Stimulated activated naive B cell treated with anti-CD40 and anti-IgM and Interleukin-4, amounts not matched to agents 10 μg/mL and 1 μg/mL and 100 μg/mL, for 72 hours (primary cell): Measurements from ENCODE around the gene TSC22D3.

ENCODE experiments used
- ATAC-seq, 2 donors: fragments of 150-1000 bp; cut with Tn5 transposase; replicated peaks; 2 replicates each; pipeline ENCODE4 v1.10.0; 2021; ENCODE audit warnings: moderate library complexity in 1 of 2
- DNase-seq: peaks from one replicate; pipeline ENCODE4 v3.0.0; 2021
- H3K27ac Mint-ChIP-seq: one replicate; pipeline ENCODE4 v1.8.0; 2022; ENCODE audit warnings: mild to moderate bottlenecking, mixed read lengths
- H3K27me3 Mint-ChIP-seq, 2 donors: one replicate each; pipeline ENCODE4 v1.8.0; 2022; ENCODE audit warnings: mixed read lengths in 2 of 2
- H3K36me3 Mint-ChIP-seq, 2 donors: one replicate each; pipeline ENCODE4 v1.8.0; 2022; ENCODE audit warnings: mixed read lengths in 2 of 2, mild to moderate bottlenecking in 1 of 2
- H3K4me1 Mint-ChIP-seq, 2 donors: one replicate each; pipeline ENCODE4 v1.8.0; 2022; ENCODE audit warnings: mixed read lengths in 2 of 2, mild to moderate bottlenecking in 1 of 2
- H3K4me3 Mint-ChIP-seq, 2 donors: one replicate each; pipeline ENCODE4 v1.8.0; 2022; ENCODE audit warnings: mild to moderate bottlenecking in 2 of 2, mixed read lengths in 2 of 2, moderate library complexity in 1 of 2
- H3K9me3 Mint-ChIP-seq, 2 donors: one replicate each; pipeline ENCODE4 v1.8.0; 2022; ENCODE audit warnings: mixed read lengths in 2 of 2, mild to moderate bottlenecking in 1 of 2

The TSC22D3 gene

DNA sequence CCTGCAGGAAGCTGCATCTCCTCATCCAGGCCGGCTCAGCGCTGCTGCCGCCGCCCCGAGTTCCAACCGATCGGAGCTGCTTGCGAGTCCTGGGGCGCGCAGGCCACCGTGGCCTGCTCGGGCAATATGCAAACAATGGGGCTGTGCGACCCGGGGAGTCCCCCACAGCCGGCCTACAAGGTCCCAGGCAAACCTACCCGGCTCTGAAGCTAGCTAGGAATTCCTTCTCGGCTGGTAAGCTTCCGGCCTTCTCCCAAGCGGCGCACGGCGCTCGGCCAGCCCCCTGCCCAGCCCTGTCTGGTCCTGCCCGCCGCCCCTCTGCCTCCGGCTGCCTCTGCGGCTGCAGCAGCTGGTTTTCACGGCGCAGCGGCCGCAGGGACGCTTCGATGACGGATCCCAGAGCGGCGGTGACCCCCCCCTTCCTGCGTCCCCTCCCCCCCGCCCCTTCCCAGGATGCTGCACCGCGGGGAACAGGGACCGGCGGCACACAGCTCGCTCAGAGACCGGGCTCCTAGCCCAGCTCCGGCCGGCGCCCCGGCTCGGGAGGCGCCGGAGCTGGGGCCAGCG, 59.4 kb downstream of the TSC22D3 start:
- Mint-ChIP-seq H3K27ac (peak overlapping the region; percentile 95), H3K36me3 (peaks cover 0 to 5% of the 10 kb centered on the region in 2 donors), H3K9me3 (no peaks in the 10 kb centered on the region), H3K4me3 (peak overlapping the region; percentile 87 to 93), H3K27me3 (peaks cover 0 to 3% of the 10 kb centered on the region in 2 donors), H3K4me1 (peaks cover 29 to 81% of the 10 kb centered on the region in 2 donors)
- ATAC-seq (peak; percentile 24 to 29), DNase-seq (no peak)

DNA sequence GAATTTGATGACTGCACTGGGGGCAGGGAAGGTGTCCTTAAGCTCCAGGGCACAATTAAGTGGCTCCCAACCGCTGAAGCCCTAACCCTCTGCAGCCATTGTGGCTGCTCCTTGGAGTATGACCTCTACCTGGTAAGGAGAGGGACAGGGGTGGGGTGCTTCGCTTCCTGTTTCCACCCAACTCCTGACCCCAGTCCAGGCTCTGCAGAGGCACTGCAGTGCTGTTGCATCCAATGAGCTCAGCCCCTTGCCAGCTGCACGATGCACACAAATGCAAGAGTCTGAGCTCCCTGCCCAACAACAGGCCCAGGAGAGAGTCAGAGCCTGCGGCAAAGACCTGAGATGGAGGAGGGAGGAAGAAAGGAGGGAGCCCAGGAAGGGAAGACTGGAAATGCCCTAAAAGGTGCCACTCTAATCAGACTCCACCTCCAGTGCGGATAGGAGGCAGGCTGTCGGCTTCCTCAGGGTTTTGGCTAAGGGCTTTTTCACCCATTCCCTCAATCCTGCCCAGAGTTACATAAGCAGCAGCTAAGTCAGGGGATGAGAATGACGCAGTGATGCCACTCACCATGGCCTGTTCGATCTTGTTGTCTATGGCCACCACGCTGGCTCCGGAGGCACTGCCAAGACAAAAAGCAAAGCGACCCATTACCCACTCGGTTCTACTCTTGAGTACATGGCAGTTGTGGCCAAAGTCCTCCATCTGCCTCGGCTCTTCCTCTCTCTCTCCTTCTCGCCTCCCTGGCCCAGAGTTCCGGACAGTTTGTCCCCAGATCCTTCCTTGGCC, 60.1 kb downstream of the TSC22D3 start:
- Mint-ChIP-seq H3K36me3 (peaks cover 0 to 5% of the 10 kb centered on the region in 2 donors), H3K4me1 (peaks cover 33 to 87% of the 10 kb centered on the region in 2 donors)

DNA sequence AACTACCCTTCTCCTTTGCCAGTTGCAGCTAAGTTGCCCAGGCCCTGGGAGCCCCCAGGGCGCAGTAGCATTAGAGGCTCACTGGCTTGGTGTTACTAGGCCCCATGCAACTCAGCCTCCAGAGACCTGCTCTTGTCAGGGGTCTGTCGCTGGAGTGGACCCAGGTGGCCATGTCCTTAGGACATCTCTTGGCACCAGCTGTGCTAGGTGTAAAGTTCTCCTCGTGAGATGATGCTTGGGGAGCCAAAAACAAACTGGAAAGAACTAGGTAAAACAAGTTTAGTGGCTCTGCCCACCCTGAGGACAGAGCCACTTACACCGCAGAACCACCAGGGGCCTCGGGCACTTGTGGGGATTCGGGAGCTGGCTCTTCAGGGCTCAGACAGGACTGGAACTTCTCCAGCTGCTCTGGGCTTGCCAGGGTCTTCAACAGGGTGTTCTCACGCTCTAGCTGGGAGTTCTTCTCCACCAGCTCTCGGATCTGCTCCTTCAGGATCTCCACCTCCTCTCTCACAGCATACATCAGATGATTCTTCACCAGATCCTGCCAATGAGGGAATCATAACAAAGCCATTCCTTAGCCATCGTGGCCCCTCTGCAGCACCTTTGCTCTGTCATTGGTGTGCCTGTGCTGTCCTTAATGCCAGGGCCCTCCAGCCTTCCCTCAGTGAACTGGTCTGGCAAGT, 61.2 kb downstream of the TSC22D3 start:
- Mint-ChIP-seq H3K4me1 (peaks cover 30 to 82% of the 10 kb centered on the region in 2 donors), H3K36me3 (peaks cover 0 to 5% of the 10 kb centered on the region in 2 donors), H3K27me3 (peaks cover 0 to 3% of the 10 kb centered on the region in 2 donors), H3K9me3 (no peaks in the 10 kb centered on the region), H3K4me3 (no peak overlapping the region), H3K27ac (no peak overlapping the region)
- no peak for DNase-seq
- no peak for ATAC-seq

More for the DNA sequence above, 60.1 kb downstream of the TSC22D3 start:
- peak overlapping the region; percentile 87 to 93 for H3K4me3 Mint-ChIP-seq
- peak overlapping the region; percentile 95 for H3K27ac Mint-ChIP-seq
- peaks cover 0 to 3% of the 10 kb centered on the region in 2 donors for H3K27me3 Mint-ChIP-seq
- DNase-seq (no peak), ATAC-seq (no peak)
- H3K9me3 Mint-ChIP-seq, result no peaks in the 10 kb centered on the region

DNA sequence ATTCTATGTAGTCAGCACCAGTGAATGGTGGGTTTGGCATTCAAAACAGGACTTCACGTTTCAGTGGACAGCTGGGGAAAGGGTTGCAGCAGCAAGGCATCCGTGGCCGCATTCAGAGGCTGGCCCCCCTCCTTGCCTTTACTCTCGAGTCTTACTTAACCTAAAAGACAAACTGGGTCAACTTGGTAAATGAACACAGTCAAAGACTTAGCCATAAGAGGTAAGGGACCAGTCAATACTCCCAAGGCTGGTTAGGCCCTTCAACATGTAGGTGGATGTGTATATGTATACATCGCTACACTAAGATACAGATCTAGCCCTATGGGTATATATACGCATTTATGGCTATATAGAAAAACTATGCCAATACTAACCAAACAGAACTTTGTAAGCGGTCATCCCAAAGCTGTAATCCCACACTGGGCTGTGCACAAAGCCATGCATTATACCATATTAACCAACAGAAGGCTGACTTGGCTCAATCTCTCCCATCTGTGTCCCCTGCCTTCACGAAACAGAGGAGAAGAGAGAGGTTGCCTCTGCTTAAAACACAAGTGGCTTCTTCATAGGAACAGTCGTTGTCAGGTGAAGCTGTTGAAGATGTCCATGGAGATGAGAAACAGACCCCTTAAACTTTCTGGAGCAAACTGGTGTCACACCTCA, 61.9 kb downstream of the TSC22D3 start:
- Mint-ChIP-seq H3K27ac (no peak overlapping the region), H3K4me1 (peaks cover 30 to 79% of the 10 kb centered on the region in 2 donors), H3K36me3 (peaks cover 0 to 5% of the 10 kb centered on the region in 2 donors), H3K4me3 (no peak overlapping the region), H3K27me3 (peaks cover 0 to 3% of the 10 kb centered on the region in 2 donors), H3K9me3 (no peaks in the 10 kb centered on the region)
- no peak for DNase-seq
- no peak for ATAC-seq

DNA sequence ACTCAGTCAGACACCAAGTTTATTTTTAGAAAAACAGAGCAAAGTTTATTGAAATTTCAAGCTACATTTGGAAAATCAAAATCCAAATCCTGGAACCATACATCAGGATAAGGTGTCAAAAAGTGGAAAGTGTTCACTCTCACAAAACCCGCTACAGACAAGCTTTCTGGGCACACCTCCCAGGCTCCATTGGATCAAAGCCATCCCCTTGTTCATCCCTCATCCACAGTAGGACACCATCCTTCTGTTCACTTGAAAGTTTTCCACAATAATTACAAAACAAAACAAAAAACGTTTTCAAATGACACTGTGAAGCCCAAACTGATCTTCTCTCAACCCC, 62.4 kb downstream of the TSC22D3 start:
- peak overlapping the region; percentile 98 for H3K27ac Mint-ChIP-seq

DNA sequence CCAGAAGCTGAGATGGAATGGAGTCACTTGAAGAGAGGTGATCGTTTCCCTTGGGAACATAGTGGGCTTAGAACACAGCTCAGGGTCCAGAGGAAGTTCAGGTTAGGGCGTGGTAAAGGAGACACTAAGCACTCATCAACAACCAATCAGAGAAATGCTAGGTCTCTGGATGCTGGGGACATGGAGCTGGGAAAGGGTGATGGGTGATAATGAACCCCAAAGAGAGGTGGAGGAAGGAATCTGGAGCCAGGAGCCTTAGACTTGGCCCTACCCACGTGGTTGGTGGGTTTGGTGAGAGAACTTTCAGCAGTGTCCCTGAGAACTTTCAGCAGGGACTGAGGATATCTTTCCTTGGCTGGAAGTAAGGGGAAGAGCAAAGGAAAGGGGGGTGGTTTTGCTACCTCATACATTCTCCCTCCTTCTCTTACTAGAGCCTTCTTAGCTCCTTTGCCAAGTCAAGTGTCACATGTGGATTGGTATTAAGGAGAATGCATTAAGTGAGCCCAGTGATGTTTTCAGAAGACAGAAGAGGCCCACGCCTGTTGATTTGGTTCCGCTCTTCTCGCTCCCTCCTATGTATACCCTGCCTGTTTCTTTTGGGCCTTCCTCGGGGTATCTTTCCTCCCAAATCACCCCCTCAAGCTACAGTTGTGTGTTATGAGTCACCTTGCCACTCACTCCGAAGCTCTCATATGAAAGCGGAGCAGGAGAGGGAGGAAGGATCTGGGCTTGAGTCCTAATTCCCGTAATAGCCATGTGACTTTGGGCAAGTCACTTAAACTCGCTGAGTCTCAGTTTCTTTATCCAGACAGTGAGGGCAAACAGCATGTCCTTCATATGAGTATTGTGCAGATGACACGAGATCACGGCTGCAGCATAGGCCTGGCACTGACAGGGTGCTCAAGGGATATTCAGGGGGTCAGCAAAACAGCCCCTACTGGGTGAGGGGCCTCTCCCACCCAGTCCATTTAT, 63.1 kb downstream of the TSC22D3 start:
- H3K27me3 Mint-ChIP-seq, result peaks cover 0 to 3% of the 10 kb centered on the region in 2 donors
- H3K36me3 Mint-ChIP-seq, result peaks cover 0 to 5% of the 10 kb centered on the region in 2 donors
- H3K27ac Mint-ChIP-seq, result peak overlapping the region; percentile 98
- H3K4me3 Mint-ChIP-seq, result no peak overlapping the region
- ATAC-seq (no peak), DNase-seq (no peak)
- no peaks in the 10 kb centered on the region for H3K9me3 Mint-ChIP-seq
- H3K4me1 Mint-ChIP-seq, result peaks cover 27 to 70% of the 10 kb centered on the region in 2 donors

More for the DNA sequence above, 62.4 kb downstream of the TSC22D3 start:
- Mint-ChIP-seq H3K4me1 (peaks cover 29 to 76% of the 10 kb centered on the region in 2 donors), H3K36me3 (peaks cover 0 to 5% of the 10 kb centered on the region in 2 donors), H3K27me3 (peaks cover 0 to 3% of the 10 kb centered on the region in 2 donors), H3K4me3 (no peak overlapping the region), H3K9me3 (no peaks in the 10 kb centered on the region)
- no peak for DNase-seq
- no peak for ATAC-seq

DNA sequence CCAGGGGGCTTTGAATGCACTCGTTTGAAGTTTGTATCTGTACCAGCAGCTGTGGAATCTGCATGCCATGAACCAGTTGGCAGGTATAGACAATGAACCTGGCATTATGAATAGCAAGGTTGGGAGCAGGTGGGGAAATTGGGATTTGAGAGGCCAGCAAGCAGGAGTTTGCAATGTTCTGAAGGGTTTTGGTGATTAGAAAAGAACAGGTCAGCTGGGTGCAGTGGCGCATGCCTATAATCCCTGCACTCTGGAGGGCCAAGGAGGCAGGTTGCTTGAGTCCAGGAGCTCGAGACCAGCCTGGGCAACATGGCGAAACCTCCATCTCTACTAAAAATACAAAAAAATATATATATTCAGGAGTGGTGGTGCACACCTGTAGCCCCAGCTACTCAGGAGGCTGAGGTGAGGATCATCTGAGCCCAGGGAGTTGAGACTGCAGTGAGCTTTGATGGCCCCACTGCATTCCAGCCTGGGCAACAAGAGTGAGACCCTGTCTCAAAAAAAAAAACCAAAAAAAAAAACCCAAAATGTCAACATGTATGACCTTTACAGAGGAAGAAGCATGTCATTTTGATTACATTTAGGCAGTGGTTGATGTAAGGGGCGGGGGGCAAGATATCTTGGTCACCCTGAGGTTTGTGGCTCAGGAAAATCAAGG, 63.9 kb downstream of the TSC22D3 start:
- no peaks in the 10 kb centered on the region for H3K9me3 Mint-ChIP-seq
- no peak for ATAC-seq
- peaks cover 24 to 64% of the 10 kb centered on the region in 2 donors for H3K4me1 Mint-ChIP-seq
- H3K27me3 Mint-ChIP-seq, result no peaks in the 10 kb centered on the region
- H3K36me3 Mint-ChIP-seq, result peaks cover 0 to 5% of the 10 kb centered on the region in 2 donors
- no peak for DNase-seq
- peak overlapping the region; percentile 67 to 80 for H3K4me3 Mint-ChIP-seq
- H3K27ac Mint-ChIP-seq, result peak overlapping the region; percentile 98

DNA sequence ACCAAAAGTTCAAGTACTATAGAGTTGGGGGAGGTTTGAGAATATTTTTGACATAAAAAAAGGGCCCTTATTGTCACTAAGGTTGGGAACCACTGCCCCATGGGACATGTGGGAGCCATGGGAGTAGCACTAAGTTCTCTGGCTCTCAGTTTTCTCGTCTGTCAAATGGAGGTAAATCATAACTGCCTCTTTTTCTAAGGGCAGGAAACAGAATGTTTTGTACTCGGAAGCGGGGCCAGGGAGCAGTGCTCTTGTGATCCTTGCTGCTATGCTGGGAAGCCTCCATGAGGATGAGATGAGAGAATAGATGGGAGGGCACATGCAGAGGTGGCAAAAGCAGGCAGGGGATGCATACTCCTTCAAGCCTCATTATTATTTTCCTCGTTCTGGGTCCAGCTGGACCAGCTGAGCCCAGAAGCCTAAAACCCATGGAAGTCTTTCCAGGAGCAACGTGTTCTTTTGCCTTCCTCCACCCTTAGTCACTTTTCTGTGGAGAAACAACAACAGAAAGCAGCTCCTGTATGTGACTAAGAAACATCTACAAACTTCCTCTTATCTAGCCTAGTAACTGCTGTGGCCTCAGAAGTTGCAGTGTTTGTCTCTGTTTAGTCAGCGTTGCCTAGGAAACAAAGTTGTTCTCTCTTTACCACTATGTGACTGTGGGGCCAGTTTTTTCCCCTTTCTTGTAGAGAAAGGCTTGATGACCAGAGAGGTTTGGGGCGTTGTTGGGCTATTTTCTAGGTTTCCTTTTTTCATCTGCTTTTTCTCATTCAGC, 64.8 kb downstream of the TSC22D3 start:
- ATAC-seq, result peak; percentile 98 to 99
- Mint-ChIP-seq H3K27me3 (no peaks in the 10 kb centered on the region), H3K4me1 (peaks cover 22 to 67% of the 10 kb centered on the region in 2 donors), H3K36me3 (peaks cover 0 to 3% of the 10 kb centered on the region in 2 donors), H3K27ac (peak overlapping the region; percentile 98), H3K9me3 (no peaks in the 10 kb centered on the region), H3K4me3 (peak overlapping the region; percentile 67 to 80)
- DNase-seq, result peak; percentile 65

DNA sequence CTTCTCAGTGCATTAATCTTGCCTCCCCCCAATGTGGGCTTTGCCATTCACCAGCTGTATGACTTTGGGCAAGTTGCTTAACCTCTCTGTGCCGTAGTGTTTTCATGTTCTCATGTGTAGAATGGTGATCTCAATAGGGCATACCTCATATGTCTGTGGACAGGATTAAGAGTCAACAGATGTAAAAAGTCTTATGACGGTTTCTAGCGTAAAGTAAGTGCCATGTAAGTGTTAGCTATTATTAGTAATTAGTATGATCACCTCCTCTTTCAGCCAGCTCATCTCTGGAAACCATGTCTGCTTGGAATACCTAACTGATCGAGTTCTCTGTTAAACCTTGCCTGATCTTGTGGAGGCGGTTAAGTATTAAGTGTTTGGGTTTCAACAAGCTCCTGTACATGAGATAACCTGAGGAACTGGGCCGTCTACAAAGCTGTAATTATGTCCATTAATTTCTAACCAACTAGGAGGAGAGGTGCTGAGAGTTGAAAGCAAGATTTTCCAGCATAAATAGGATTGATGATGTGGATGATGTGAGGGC, 66.3 kb downstream of the TSC22D3 start:
- no peak for DNase-seq
- Mint-ChIP-seq H3K27ac (no peak overlapping the region), H3K36me3 (no peaks in the 10 kb centered on the region), H3K27me3 (no peaks in the 10 kb centered on the region), H3K4me1 (peaks cover 20 to 52% of the 10 kb centered on the region in 2 donors), H3K4me3 (no peak overlapping the region), H3K9me3 (no peaks in the 10 kb centered on the region)
- no peak for ATAC-seq

DNA sequence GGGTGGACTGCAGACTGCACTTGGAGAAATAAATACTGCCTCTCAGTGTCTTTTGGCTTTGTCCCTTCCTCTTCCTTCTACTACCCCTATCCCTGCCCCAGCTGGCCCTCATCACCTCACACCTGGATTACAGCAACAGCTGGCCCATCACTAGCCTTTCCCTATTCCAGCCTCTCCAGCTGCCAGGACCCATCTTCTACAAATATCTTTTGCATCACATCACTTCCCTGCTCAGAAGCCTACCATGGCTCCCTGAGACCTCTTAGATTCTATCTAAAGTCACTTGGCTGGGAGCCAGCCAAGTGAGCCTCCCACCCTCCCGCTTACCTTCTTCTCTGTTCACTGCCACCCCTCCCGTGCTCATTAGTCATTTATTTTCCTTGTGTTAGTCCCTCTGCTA, 66.8 kb downstream of the TSC22D3 start:
- H3K4me1 Mint-ChIP-seq, result peaks cover 20 to 46% of the 10 kb centered on the region in 2 donors
- ATAC-seq, result no peak

DNA sequence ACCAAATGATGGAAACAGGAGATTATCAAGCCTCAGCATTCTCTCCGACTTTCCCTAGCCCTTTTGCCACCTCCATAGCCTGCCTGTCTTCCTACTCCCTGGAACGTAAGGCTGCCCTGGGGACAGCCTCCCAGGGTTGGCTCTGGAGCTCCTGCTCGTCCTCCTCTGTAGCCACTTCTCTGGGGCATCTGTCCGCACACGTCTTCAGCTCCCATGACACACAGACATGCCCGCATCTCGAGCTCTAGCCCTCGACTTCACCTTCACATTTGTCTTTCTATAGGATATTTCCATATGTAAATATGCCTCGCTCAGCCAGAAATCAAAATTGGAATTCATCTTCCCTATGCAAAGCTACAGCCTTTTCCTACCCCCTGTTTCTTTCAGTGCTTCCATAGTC, 67.7 kb downstream of the TSC22D3 start:
- no peak for ATAC-seq
- no peaks in the 10 kb centered on the region for H3K9me3 Mint-ChIP-seq
- H3K27me3 Mint-ChIP-seq, result no peaks in the 10 kb centered on the region
- no peak for DNase-seq
- H3K36me3 Mint-ChIP-seq, result no peaks in the 10 kb centered on the region
- H3K4me3 Mint-ChIP-seq, result no peak overlapping the region
- no peak overlapping the region for H3K27ac Mint-ChIP-seq
- peaks cover 16 to 37% of the 10 kb centered on the region in 2 donors for H3K4me1 Mint-ChIP-seq

More for the DNA sequence above, 66.8 kb downstream of the TSC22D3 start:
- Mint-ChIP-seq H3K27me3 (no peaks in the 10 kb centered on the region), H3K4me3 (no peak overlapping the region), H3K27ac (no peak overlapping the region), H3K9me3 (no peaks in the 10 kb centered on the region), H3K36me3 (no peaks in the 10 kb centered on the region)
- DNase-seq, result no peak

DNA sequence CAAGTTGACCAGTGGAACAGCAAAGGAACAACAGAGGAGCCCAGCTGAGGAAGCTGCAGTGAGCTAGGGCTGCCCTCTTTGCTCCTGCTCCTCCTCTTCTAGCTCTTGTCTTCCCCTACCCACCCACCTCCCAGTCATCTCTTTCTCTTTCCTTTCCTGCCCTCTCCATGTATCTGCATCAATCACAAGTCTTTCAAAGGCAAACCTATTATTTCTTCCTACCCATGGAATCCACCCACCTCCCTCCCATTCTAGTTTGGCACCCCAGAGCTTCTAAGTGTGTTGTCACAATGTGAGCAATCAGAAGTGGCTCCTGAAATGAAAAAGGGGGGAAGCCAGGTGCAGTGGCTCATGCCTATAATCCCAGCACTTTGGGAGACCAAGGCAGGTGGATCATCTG, 69.3 kb downstream of the TSC22D3 start:
- Mint-ChIP-seq H3K36me3 (no peaks in the 10 kb centered on the region), H3K4me1 (peaks cover 6 to 28% of the 10 kb centered on the region in 2 donors), H3K27me3 (no peaks in the 10 kb centered on the region), H3K27ac (no peak overlapping the region), H3K4me3 (no peak overlapping the region), H3K9me3 (no peaks in the 10 kb centered on the region)
- no peak for DNase-seq
- no peak for ATAC-seq
